DMS153 treated with DMSO at 0.1 percent for 48 hours (cell line): ENCODE results near the gene ANXA2.

Source experiments
- DNase-seq: peaks from one replicate; lab custom pipeline; 2025; ENCODE audit not compliant: unreplicated experiment; lab: John Stamatoyannopoulos, UW

Gene ANXA2

DNA sequence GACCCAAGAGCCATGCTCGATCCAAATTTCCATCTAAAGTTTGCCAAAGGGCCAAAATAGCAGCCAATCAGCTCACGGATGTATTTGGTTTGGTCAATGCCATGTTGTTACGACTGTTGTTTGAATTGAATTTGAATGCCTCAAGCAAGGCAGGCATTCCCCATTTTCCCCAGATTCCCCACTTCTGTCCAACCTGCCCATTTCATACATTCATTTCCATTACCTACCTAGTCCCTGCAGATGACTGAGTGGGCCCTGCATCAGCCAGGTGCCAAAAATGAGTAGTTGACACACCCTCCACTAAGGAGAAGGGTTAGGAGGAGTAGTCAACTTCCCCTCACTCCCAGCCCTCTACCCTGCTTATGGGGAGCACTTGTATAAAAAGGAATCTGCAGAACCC lies 51.7 kb downstream of the ANXA2 start:
- no peak for DNase-seq

DNA sequence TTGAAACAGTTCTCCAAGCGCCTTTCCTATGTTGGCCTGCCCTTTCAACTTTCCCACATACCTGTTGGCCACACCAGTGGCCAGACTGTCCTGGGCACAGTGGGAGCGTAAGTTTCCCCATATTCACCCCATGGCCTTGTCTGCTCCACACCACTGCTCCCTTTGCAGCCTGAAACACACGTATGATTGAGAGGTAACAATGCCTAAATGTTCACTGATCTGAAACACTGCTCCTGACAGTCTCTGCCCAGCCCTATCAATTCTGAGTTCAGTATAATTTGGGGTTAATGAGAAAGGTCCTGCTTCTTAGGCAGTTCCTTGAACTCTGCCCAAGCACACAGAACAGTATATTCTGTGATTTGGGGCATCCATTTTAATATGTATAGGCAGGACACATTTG lies 52.2 kb downstream of the ANXA2 start:
- DNase-seq, result no peak

- no peak for DNase-seq
These were observed 52.8 kb downstream of the ANXA2 start for GRCh38 chr15:60344987-60345386.

GRCh38 chr15:60344461-60344860 lies 53.3 kb downstream of the ANXA2 start:
- no peak for DNase-seq

DNA sequence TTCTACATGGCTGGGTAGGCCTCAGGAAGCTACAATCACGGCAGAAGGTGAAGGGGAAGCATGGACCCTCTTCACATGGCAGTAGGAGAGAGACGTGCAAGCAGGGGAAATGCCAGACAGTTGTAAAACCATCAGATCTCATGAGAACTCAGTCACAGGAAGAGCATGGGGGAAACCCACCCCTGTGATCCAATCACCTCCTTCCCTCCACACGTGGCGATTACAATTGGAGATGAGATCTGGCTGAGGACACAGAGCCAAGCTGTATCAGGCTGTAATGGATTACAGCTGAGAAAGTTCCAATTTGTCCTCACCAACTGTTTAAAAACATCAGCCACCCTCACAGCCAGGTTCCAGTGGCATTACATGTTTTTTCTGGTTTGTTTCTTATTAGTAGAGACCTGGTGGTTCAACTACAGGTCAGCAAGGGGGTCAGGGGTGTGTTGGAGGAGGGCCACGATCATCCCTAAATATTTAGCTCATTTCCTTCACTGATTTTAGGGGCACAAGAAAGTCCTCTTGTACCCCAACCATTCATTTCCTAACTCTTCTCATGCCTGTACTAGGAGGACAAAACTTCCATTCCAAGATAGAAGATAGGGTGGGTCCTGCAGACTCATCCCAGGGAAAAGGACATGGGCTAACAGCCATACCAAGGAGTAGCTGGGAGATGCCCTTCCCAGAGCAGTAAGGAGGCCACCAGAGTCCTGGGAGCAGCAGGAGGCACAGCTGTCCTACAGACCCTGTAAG lies 54.4 kb downstream of the ANXA2 start:
- DNase-seq, result no peak

DNA sequence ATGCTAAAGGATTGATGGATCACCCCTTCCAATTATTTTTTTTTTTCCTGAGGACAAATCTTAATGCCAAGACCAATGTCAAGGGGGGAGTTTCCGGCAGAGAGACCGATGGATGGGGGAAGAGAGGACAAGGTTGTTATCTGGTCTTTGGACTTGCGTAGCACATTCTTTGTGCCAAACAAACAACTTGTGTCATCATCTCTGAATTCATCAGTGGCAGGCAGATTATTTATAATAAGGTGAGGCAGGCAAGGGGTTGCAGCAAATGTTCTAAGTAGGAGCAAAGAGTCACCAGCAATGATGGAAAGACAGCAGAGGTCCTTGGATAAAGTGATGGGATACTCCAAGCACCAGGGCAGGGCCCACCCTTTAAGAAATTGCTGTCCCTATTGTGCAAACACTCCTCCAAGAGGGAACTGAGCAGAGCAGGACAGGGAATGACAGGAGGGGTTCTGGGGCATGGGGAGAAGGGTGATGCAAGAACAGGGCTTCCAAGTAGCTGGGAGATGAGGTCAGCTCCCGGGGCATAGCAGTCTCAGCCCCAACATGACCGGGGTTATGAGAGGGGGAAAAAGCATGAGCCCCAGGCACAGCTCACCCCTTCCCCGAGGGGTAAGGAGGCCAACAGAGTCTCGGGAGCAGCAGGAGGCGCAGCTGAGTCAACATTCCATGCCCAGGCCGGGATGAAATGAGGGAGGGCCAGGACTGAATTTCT lies 57.4 kb downstream of the ANXA2 start:
- DNase-seq, result no peak

DNA sequence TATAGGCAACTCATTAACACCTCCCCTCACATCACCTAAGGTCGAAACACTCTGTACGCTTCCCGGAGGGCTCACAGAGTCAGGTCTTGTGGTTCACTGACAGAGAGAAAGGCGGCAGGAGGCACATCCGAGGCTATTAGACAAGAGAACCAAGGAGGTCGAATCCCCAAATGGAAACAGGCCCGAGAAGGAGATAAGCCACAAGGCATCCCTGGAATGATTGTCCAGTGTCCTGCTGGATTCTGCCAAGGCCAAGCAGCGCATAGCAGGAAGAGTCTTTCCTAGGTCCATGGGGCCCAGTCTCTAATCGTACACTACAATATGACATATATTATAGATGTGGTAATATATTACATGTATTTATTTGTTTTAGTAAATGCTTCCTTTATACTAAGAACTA lies 58.5 kb downstream of the ANXA2 start:
- no peak for DNase-seq

GRCh38 chr15:60338810-60339209 lies 59.0 kb downstream of the ANXA2 start:
- no peak for DNase-seq

DNA sequence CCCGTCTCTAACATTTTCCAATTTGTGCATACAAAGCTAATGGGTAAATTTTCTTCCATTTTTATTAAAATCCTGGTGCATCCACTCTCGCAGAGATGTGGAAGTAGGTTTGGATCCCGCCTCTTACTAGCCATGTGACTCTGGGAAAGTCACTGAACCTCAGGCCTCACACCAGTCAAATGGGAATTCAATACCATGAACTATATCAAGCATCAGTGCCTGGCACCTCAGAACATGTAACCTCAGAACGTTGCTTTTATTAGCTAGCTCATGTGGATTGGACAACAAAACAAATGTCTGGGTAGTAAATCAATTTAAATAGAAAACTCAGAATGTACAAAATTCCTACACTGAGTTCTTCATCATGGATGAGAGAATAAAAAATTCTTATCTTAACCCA lies 60.7 kb downstream of the ANXA2 start:
- DNase-seq, result no peak

DNA sequence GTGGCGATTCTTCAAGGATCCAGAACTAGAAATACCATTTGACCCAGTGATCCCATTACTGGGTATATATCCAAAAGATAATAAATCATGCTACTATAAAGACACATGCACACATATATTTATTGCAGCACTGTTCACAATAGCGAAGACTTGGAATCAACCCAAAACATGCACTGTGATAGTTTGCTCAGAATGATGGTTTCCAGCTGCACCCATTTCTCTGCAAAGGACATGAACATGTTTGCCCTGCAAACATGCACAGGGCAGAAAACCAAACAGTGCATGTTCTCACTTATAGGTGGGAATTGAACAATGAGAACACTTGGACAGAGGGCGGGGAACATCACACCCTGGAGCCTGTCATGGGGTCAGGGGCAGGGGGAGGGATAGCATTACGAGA lies 62.5 kb downstream of the ANXA2 start:
- peak; percentile 56 for DNase-seq

GRCh38 chr15:60328852-60329443 lies 68.8 kb downstream of the ANXA2 start:
- DNase-seq, result no peak

DNA sequence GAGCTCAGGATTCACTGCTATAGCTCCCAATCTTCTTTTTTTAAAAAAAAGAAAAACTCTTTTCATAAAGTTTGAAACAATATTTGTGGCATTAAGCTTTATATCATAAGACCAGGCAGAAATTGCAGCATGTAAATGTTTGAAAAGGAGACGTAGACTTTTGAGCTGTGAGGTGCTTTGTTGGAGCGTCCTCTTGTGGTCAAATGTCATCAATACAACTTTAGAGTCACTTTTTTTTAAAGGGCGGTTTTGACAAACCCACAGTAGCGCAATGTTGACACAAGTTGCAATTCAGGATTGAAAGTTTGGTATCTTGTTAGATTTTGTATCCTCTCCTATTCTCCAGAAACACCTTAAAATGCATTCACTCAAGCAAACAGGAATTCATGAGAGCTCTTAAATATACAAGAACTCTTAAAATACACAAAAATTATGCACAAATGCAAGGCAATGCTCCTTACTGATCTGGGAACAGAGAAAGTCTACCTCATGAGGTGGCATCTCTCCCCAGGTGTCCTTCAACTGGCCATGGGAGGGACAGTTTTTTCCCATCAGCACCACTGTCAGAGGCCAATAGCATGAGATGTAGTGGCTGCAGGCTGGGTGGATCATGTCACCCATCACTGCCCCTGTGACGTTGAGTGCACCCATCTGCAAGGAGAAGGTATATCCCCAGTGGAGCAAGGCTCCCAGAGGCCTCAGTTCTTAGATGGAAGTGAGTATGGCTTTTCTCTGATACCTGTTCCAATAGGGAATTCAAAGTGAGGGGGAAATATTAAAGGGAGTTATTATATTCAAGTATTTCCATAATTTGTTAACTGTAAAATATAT lies 70.7 kb downstream of the ANXA2 start:
- DNase-seq, result peak; percentile 24

DNA sequence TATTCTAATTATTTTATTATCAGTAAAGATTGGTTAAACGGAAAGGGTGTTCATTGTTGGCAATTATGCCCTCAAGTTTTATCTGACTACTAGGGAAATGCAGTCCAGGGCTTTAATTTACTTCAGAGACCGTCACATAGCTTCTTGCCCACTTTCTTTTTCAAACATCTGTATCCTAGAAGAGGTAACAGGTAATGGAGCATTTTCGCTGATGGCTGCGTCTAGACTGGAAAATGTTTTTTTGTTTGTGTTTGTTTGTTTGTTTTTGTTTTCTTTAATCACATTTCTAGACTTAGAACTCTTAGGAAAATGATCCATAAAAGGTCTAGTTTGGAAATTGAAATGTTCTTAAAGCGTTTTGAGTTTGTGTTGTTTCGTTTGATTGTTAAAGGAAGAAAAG lies 71.4 kb downstream of the ANXA2 start:
- no peak for DNase-seq

DNA sequence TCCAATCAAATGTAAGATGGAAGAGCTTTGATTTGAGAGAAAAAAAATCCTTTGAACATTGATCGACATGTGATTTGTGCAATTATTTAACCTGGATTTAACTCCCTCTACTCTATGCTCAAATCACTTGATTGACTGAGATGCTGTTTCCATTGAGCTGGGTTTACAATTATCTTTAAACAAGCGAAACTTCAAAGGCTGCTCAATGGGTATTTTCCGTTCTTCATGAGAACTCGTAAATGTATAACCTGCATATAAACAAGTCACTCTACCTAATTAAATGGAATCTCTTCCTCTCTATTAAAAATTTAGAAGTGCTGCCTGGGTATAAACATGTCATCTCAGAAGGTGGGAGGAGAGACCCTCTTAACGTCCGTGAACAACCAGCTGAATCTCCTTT lies 71.9 kb downstream of the ANXA2 start:
- DNase-seq, result no peak

DNA sequence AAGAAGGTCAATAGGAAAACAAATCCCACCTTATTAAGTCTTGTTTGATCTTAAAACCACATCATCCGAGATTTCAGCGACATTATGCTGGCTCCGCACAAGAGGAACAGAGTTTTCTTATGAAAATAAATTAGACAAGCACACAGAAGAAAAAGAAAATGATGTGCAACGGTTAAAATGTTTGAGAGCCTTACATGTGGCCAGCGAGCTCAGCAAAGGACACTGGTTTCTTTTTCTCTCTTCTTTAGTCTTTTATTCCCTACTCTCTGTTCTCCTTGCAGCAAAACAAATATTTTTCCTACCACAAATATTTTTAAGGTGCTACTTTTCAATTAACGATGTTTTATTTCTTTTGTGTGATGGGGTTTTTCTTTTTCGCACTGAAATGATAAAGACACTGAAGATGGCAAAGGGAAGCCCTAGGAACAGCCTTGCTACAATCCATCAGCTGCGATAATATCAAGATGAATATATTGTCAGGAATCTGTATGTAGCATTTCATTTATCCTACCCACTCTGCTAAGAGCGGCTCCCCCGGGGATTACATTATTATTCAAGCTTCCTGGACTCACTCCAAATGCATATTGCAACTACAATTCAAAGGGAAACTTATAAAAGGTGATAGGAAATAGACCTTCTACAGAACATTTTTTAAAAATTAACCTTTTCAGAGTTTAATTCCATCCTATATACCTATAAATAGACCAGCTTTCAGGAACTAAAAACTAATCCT lies 72.9 kb downstream of the ANXA2 start:
- peak; percentile 37 for DNase-seq

DNA sequence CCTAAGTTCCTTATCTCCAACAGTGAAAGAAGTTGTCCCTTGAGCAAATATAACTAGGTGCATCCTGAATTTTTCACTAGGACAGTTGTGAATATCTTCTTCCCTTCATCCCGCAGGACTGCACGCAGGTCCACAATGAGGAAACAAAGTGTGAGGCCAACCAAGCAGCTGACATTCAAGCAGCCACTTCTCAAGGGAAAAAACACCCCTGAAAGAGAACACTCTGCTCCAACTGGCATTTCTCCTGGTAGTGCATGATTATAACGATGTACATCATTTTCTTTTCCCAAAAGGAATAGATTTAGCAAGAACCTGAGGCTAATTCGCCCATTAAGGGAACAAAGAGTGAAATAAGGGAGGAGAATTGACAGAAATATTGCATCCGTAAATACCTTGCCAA lies 74.5 kb downstream of the ANXA2 start:
- no peak for DNase-seq

DNA sequence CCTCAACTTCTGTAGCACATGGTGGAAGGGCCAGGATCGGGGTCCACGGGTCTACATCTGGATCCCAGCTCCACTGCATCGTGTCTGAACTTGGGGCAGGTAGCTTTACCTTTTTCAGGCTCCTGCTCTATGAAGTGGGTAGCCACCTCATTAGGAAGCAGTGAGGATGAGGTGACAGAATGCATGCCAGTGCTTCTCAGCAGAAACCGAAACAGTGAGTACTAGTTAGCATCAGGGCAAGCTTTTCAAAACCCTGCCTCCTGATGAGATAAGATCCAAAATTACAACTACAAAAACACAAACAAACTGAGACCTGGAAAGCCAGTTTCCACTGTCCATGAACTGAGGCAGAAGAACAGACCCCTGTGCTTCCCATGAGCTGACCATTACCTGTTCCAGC lies 77.4 kb downstream of the ANXA2 start:
- DNase-seq, result no peak

DNA sequence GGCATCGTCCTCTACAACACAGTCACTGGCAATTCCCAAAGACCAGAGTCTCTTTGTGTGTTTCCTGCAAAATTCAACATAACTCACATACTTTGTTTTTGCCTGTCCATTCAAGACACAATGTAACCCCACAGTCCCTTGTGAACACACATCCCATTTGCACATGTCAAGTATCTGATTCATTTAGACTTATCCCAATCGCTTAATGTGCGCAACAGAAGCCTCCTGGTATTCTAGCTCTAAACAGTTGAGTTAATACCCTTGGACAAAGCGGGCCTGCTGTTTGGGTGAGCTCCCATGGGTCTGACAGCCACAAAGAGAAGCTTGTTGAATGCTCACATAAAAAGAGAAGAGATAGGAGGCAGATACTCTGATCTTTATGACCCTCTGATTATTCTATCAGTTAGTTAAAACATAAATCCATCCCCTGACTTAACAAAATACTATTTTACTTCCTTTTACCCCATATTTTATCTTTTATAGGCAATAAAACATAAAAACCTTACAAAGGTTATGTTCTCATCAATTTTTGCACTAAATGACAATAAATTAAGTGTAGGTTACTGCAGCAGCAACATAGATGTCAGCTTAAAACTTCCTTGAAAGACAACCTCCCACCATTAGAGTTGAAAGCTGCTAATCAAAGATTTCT lies 79.4 kb downstream of the ANXA2 start:
- no peak for DNase-seq

DNA sequence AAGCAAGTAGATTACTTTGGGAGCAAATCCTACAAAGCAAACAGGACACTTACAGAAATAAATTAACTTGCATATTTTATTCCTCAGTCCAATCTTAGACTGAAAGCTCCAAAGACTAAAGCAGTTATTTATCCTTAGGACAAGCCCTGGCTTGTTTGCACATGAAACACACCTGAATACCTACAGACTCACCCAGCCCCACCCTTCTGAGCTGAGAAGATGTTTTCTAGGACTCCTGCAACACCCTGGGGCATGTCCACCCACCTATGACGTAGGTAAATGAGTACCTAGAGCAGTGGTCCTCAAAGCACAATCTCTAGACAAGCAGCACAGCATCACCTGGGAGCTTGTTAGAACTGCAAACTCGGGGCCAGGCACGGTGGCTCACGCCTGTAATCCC lies 80.8 kb downstream of the ANXA2 start:
- no peak for DNase-seq

GRCh38 chr15:60315878-60316277 lies 81.9 kb downstream of the ANXA2 start:
- DNase-seq, result no peak
